RWPE2 (cell line): ENCODE data around the gene SHOC2.
A peak's percentile ranks its signal among the peaks of the same experiment; 100 is the strongest.

ENCODE experiments used
- ATAC-seq: fragments of 200-7000 bp; cut with Tn5 transposase; 3 replicates; pipeline ENCODE4 v1.9.1; 2021; ENCODE audit warnings: low read depth
- DNase-seq: peaks from one replicate; pipeline ENCODE4 v3.0.0-alpha.2; 2020; ENCODE audit warnings: low spot score
- H3K27ac ChIP-seq: fragments of 450-650 bp; 2 replicates; pipeline ENCODE4 v1.5.1; 2017; ENCODE audit warnings: mild to moderate bottlenecking; ENCODE audit not compliant: poor library complexity, severe bottlenecking
- H3K27me3 ChIP-seq: fragments of 250-450 bp; sonication (Bioruptor Pico); 2 replicates; pipeline ENCODE4 v1.5.1; 2021; ENCODE audit warnings: mild to moderate bottlenecking, moderate library complexity; ENCODE audit not compliant: insufficient read depth, poor library complexity, severe bottlenecking
- H3K36me3 ChIP-seq: fragments of 250-450 bp; sonication (Bioruptor Pico); 2 replicates; pipeline ENCODE4 v1.5.1; 2020; ENCODE audit warnings: low read depth, mild to moderate bottlenecking, moderate library complexity
- H3K4me1 ChIP-seq: fragments of 250-450 bp; sonication (Bioruptor Pico); 2 replicates; pipeline ENCODE4 v1.5.1; 2021; ENCODE audit warnings: mild to moderate bottlenecking, moderate library complexity; ENCODE audit not compliant: insufficient read depth, poor library complexity, severe bottlenecking
- H3K4me3 ChIP-seq: fragments of 250-450 bp; sonication (Bioruptor Pico); 2 replicates; pipeline ENCODE4 v1.5.1; 2021; ENCODE audit warnings: mild to moderate bottlenecking, moderate library complexity; ENCODE audit not compliant: severe bottlenecking
- H3K9me3 ChIP-seq: fragments of 250-450 bp; sonication (Bioruptor Pico); 2 replicates; pipeline ENCODE4 v1.5.1; 2021; ENCODE audit warnings: mild to moderate bottlenecking, moderate library complexity; ENCODE audit not compliant: severe bottlenecking
- TF ChIP-seq, protein P1 (sequence below): fragments of 450-650 bp; IDR thresholded peaks from one replicate; pipeline ENCODE4 v1.5.1; 2017; ENCODE audit warnings: mild to moderate bottlenecking, moderate library complexity; ENCODE audit not compliant: poor library complexity, severe bottlenecking

SHOC2 gene

DNA sequence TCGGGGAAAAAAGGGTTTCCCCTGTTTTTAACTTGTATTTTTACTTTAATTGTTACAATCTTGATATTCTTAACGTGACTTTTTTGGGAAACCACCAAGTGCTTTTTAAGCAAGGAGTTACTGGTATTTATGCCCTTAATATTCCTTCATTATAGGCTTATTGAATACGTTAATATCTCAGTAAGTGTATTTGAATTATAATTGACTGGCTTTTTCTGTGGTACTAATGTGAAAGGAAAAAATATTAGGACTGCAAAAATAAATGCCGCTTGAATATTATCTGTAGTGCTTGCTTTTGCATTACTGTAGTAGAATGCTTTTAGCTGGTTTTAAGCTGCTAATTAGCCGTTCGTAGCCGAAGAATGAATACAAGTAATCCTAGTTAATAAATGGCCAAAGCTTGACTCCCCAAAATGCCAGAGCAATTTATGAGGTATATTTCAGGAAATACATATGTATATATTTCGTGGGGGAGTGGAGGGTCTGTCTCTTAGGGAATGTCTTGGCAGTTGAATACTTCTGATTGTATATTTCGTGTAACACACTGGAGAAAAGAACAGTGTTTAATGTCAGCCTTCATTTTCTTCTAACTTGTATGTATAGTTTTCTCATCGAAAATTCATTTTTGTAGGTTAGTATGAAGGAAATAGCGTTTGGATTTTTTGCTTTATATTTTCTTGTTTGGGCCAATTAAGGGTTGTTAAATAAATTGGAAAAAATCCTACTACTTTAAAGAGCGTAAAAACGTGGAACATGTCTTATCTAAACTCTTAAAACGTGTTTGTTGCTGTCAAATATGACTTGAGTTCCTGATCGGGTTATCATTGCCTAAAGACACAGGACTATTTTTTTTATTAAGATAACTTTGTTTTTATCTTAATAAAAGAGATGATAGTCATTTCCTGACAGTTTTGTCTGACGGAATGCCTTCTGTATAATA lies 46.1 kb upstream of the SHOC2 start:
- no peak for ATAC-seq
- TF ChIP-seq, protein P1, sequence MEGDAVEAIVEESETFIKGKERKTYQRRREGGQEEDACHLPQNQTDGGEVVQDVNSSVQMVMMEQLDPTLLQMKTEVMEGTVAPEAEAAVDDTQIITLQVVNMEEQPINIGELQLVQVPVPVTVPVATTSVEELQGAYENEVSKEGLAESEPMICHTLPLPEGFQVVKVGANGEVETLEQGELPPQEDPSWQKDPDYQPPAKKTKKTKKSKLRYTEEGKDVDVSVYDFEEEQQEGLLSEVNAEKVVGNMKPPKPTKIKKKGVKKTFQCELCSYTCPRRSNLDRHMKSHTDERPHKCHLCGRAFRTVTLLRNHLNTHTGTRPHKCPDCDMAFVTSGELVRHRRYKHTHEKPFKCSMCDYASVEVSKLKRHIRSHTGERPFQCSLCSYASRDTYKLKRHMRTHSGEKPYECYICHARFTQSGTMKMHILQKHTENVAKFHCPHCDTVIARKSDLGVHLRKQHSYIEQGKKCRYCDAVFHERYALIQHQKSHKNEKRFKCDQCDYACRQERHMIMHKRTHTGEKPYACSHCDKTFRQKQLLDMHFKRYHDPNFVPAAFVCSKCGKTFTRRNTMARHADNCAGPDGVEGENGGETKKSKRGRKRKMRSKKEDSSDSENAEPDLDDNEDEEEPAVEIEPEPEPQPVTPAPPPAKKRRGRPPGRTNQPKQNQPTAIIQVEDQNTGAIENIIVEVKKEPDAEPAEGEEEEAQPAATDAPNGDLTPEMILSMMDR, result no peak
- Histone ChIP-seq H3K36me3 (peaks cover 26% of the 10 kb centered on the region), H3K4me3 (peak overlapping the region; percentile 87), H3K4me1 (peaks cover 16% of the 10 kb centered on the region), H3K27me3 (no peaks in the 10 kb centered on the region), H3K27ac (peak overlapping the region; percentile 84), H3K9me3 (no peaks in the 10 kb centered on the region)
- DNase-seq, result no peak

DNA sequence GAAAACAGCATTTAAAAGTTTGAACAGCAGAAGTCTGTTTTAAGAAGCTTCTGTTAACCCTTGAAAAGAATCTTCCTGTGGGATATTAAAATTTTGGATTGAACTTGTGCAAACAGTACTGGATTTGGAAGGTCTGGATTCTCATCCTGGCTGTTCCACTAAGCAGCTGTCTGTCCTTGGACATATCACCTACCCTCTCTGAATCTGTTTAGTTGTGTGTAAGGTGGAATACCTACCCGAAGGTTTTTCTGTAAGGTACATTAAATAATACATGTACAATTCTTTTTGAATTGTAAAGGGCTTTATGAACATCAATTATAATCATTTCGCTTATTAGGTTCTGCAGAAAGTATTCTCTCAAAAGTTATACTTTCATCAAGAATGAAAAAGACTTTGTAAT lies 45.5 kb upstream of the SHOC2 start:
- TF ChIP-seq, protein P1, result no peak
- peak overlapping the region; percentile 84 for H3K27ac ChIP-seq
- H3K4me1 ChIP-seq, result peaks cover 16% of the 10 kb centered on the region
- no peaks in the 10 kb centered on the region for H3K27me3 ChIP-seq
- ATAC-seq (no peak), DNase-seq (no peak)
- H3K4me3 ChIP-seq, result peak overlapping the region; percentile 87
- no peaks in the 10 kb centered on the region for H3K9me3 ChIP-seq
- peaks cover 33% of the 10 kb centered on the region for H3K36me3 ChIP-seq

GRCh38 chr10:110876000-110876399 lies 43.4 kb upstream of the SHOC2 start:
- Histone ChIP-seq H3K4me3 (no peak overlapping the region), H3K36me3 (peaks cover 43% of the 10 kb centered on the region), H3K4me1 (peaks cover 16% of the 10 kb centered on the region), H3K9me3 (no peaks in the 10 kb centered on the region), H3K27me3 (no peaks in the 10 kb centered on the region), H3K27ac (no peak overlapping the region)
- no peak for DNase-seq
- TF ChIP-seq, protein P1, result no peak
- no peak for ATAC-seq

- H3K27me3 ChIP-seq, result no peaks in the 10 kb centered on the region
- TF ChIP-seq, protein P1, result no peak
- no peak overlapping the region for H3K4me3 ChIP-seq
- ATAC-seq, result no peak
- DNase-seq, result no peak
- H3K27ac ChIP-seq, result no peak overlapping the region
- H3K4me1 ChIP-seq, result peaks cover 13% of the 10 kb centered on the region
- no peaks in the 10 kb centered on the region for H3K9me3 ChIP-seq
- H3K36me3 ChIP-seq, result peaks cover 51% of the 10 kb centered on the region
Measured at GRCh38 chr10:110876788-110877187, 42.6 kb upstream of the SHOC2 start.

GRCh38 chr10:110880012-110880411 lies 39.4 kb upstream of the SHOC2 start:
- ATAC-seq (no peak), DNase-seq (no peak)
- H3K27ac ChIP-seq, result no peak overlapping the region
- H3K36me3 ChIP-seq, result peaks cover 81% of the 10 kb centered on the region
- TF ChIP-seq, protein P1, result no peak
- H3K4me3 ChIP-seq, result no peak overlapping the region
- no peaks in the 10 kb centered on the region for H3K27me3 ChIP-seq
- no peaks in the 10 kb centered on the region for H3K9me3 ChIP-seq
- peaks cover 4% of the 10 kb centered on the region for H3K4me1 ChIP-seq
